Psoas muscle (tissue), 8 donors: Measurements from ENCODE around the gene RUFY2. TPM values are rescaled to one million over a fixed set of nuclear protein-coding genes. Genes with fewer than 3 reads are reported as not detected.

Experiments
- ATAC-seq, 4 donors: fragments of 200-7000 bp; cut with Tn5 transposase; one replicate each; pipeline ENCODE4 v1.9.1; 2020; ENCODE audit warnings: moderate library complexity in 3 of 4, mild to moderate bottlenecking in 2 of 4
- DNase-seq, 2 donors: peaks; one replicate each; pipeline ENCODE4 v3.0.0-alpha.2; 2020
- H3K27ac ChIP-seq: fragments of 200-600 bp; one replicate; pipeline ENCODE4 v1.8.0; 2022
- H3K27me3 ChIP-seq, 3 donors: fragments of 200-600 bp in 1 of 3; one replicate each; pipeline versions ENCODE4 v1.6.1 to v1.8.0; 2013 to 2022; ENCODE audit warnings: low read length in 2 of 3, mild to moderate bottlenecking in 2 of 3, moderate library complexity in 1 of 3; ENCODE audit not compliant: insufficient read depth in 3 of 3
- H3K36me3 ChIP-seq, 2 donors: fragments of 200-600 bp in 1 of 2; one replicate each; pipeline versions ENCODE4 v1.6.1 to v1.8.0; 2013 to 2022; ENCODE audit warnings: low read depth in 1 of 2, mild to moderate bottlenecking in 1 of 2, moderate library complexity in 1 of 2; ENCODE audit not compliant: insufficient read depth in 1 of 2
- H3K4me1 ChIP-seq: fragments of 200-600 bp; one replicate; pipeline ENCODE4 v1.8.0; 2022
- H3K4me3 ChIP-seq: fragments of 200-600 bp; one replicate; pipeline ENCODE4 v1.8.0; 2022; ENCODE audit warnings: mild to moderate bottlenecking
- H3K9me3 ChIP-seq: fragments of 200-600 bp; one replicate; pipeline ENCODE4 v1.8.0; 2022
- WGBS, 3 donors: extraction: QIAGEN DNeasy Blood & Tissue Kit; methylation state at CpG; one replicate each; pipeline versions ENCODE4 v1.1.6 to v1.1.7; 2013; 5-methylcytosine and 5-hydroxymethylcytosine counted together
- intact Hi-C, 2 donors: fragments of 100-400 bp; cut with DNase I; formaldehyde crosslinking; loops; one replicate each; pipeline versions ENCODE4 v1.11.0 to v1.14.2; 2022
- polyA plus RNA-seq, 3 donors: library from polyadenylated mRNA; stranded (reverse); fragments of 200-250 nt; gene quantifications; one replicate each; pipeline ENCODE4 v1.2.3, GENCODE V29; 2013
- total RNA-seq, 4 donors: library from RNA; stranded (reverse); fragmentation: NEBNext Ultra II Directional in 2 of 4; extraction: Animal tissue kit (Norgen Biotek cat#: 25700) in 2 of 4; gene quantifications; one replicate each; pipeline versions ENCODE4 v1.2.1 to v1.2.4, GENCODE V29; 2021 to 2023
- TF ChIP-seq, protein P1 (sequence below): fragments of 200-600 bp; IDR thresholded peaks from one replicate; pipeline ENCODE4 v1.8.0; 2022; ENCODE audit warnings: antibody characterized with exemption
- donor health status: healthy with polysubstance abuse.
- donor health status: DM: no; HTN: no; CAD: no; lungs with moderate emphysema.
- donor health status: Bipolar disorder and iron deficiency.
- donor health status: healthy.
- donor health status: DM: yes; HTN: yes; CAD: no.
- donor health status: DM: no; HTN: no; CAD: no.
- donor health status: DM: no; HTN: no; CAD: no.
- donor health status: DM: yes; HTN: yes; CAD: no.

Gene RUFY2
- total and polyA plus RNA-seq, 7 donors: 3.1 to 12.5 (median 10.0) TPM

DNA sequence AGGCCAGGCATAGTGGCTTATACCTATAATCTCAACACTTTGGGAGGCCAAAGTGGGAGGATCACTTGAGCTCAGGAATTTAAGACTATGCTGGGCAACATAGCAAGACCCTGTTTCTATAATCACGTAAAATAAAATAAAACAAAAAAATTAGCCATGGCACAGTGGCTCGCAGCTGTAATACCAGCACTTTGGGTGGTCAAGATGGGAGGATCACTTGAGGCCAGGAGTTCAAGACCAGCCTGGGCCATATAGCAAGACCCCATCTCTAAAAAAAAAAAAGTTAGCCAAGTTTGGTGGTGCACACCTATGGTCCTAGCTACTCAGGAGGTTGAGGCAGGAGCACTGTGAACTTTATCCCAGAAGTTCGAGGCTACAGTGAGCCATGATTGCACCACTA lies 33.8 kb upstream of the RUFY2 start:
- H3K27me3 ChIP-seq: no peaks in the 10 kb centered on the region
- 96 to 98% (median 96%) methylated on average over 3 of the region's 3 CpGs for WGBS, 3 donors
- no peaks in the 10 kb centered on the region for H3K4me1 ChIP-seq
- DNase-seq: no peak
- H3K27ac ChIP-seq: no peak overlapping the region
- no peak overlapping the region for H3K4me3 ChIP-seq
- H3K36me3 ChIP-seq: peaks cover 0 to 7% of the 10 kb centered on the region in 2 donors
- intact Hi-C loops: no loop called here
- H3K9me3 ChIP-seq: no peaks in the 10 kb centered on the region
- TF ChIP-seq, protein P1, sequence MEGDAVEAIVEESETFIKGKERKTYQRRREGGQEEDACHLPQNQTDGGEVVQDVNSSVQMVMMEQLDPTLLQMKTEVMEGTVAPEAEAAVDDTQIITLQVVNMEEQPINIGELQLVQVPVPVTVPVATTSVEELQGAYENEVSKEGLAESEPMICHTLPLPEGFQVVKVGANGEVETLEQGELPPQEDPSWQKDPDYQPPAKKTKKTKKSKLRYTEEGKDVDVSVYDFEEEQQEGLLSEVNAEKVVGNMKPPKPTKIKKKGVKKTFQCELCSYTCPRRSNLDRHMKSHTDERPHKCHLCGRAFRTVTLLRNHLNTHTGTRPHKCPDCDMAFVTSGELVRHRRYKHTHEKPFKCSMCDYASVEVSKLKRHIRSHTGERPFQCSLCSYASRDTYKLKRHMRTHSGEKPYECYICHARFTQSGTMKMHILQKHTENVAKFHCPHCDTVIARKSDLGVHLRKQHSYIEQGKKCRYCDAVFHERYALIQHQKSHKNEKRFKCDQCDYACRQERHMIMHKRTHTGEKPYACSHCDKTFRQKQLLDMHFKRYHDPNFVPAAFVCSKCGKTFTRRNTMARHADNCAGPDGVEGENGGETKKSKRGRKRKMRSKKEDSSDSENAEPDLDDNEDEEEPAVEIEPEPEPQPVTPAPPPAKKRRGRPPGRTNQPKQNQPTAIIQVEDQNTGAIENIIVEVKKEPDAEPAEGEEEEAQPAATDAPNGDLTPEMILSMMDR: no peak
- no peak for ATAC-seq

DNA sequence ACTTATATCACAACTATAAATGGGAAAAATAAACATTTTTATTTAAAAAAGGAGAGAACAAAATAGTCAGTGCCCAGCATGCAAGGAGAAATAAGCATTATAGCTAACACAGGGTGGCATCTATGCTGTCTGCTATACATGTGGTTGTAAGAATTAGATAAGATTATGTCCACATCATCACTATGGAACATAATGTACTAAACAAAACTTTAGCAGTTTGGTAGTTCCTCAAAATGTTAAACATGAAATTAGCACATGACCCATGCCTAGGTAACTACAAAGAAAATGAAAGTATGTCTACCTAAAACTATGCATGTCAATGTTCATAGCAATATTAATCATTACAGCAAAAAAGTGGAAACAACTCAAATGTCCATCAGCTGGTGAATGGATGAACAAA lies 28.7 kb upstream of the RUFY2 start:
- no peaks in the 10 kb centered on the region for H3K27me3 ChIP-seq
- H3K4me3 ChIP-seq: no peak overlapping the region
- H3K27ac ChIP-seq: no peak overlapping the region
- DNase-seq: no peak
- intact Hi-C loops: no loop called here
- TF ChIP-seq, protein P1: no peak
- no peaks in the 10 kb centered on the region for H3K4me1 ChIP-seq
- peaks cover 0 to 7% of the 10 kb centered on the region in 2 donors for H3K36me3 ChIP-seq
- no peaks in the 10 kb centered on the region for H3K9me3 ChIP-seq
- ATAC-seq: no peak

DNA sequence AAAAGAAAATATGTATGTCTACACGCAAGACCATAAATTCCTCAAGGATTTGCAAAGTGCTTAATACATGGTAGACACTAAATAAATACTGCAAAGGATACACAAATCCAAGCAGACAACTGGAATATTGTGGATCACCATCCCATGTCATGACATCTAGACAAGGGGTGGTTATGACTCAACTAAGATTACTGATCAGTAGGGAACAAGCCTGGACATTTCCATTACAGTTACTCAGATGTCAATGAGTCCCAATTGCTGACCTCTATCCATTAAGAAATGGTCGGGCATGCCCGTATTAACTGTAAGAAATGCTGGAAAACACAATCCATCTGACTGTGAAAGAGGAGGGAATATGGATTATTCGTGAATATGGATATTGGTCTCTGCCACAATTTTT lies 27.6 kb upstream of the RUFY2 start:
- no peak for ATAC-seq
- WGBS, 3 donors: 96 to 97% (median 97%) methylated on average over 4 of the region's 4 CpGs
- intact Hi-C loops: no loop called here
- Histone ChIP-seq H3K36me3 (peaks cover 0 to 17% of the 10 kb centered on the region in 2 donors), H3K27me3 (no peaks in the 10 kb centered on the region), H3K4me1 (no peaks in the 10 kb centered on the region), H3K9me3 (no peaks in the 10 kb centered on the region), H3K27ac (no peak overlapping the region), H3K4me3 (no peak overlapping the region)
- no peak for DNase-seq
- TF ChIP-seq, protein P1: no peak

DNA sequence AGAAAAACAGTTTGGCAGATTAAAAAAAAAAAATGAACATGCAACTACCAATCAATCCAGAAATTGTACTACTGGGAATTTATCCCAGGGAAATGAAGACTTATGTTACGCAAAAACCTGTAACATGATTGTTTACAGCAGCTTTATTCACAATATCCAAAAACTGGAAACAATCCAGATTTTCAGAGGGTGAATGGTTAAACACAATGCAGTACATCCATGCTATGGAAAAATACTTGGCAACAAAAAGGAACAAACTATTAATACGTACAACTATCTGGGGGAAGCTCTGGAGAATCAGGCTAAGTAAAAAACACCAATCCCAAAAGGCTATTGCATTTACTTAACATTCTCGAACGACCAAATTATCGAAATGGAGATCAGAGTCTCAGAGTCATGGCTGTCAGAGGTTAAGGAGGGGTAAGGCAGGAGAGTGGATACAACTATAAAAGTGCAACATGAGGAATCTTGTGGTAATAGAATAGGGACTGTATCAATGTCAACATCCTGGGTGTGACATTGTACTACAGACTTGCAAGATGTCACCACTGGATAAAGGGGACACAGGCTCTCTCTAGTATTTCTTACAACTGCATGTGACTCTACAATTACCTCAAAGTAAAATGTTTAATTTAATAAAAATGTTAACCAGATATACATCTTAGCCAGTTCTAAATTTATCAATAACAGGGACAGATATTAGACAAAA lies 21.5 kb upstream of the RUFY2 start:
- H3K9me3 ChIP-seq: no peaks in the 10 kb centered on the region
- 77 to 83% (median 79%) methylated on average over 5 of the region's 5 CpGs for WGBS, 3 donors

More for the DNA sequence above, 21.5 kb upstream of the RUFY2 start:
- TF ChIP-seq, protein P1: no peak
- DNase-seq: no peak
- no peak overlapping the region for H3K27ac ChIP-seq
- H3K36me3 ChIP-seq: peaks cover 0 to 11% of the 10 kb centered on the region in 2 donors
- ATAC-seq: no peak
- H3K27me3 ChIP-seq: no peaks in the 10 kb centered on the region
- no peak overlapping the region for H3K4me3 ChIP-seq
- H3K4me1 ChIP-seq: no peaks in the 10 kb centered on the region
- intact Hi-C loops: no loop called here
